ENCODE measurements around the gene SIN3A. TPM values are rescaled to one million over a fixed set of nuclear protein-coding genes. Genes with fewer than 3 reads are reported as not detected.
A peak's percentile ranks its signal among the peaks of the same experiment; 100 is the strongest.

SIN3A gene
- total RNA-seq, 1 experiment from 2014 or later = 24.9 TPM

GRCh38 chr15:75460646-75461045 is 9.2 kb upstream of the SIN3A start:
- Histone ChIP-seq H3K4me3 (ENCODE audit: low read length) (no peak overlapping the region), H3K36me3 (ENCODE audit: low read depth, low read length) (no peaks in the 10 kb centered on the region), H3F3A (ENCODE audit: low read length, unreplicated experiment) (no peaks in the 10 kb centered on the region), H3K9ac (ENCODE audit: low read length) (no peak overlapping the region), H3K4me2 (ENCODE audit: low read length) (no peak overlapping the region), H3K9me3 (ENCODE audit: low read length) (no peaks in the 10 kb centered on the region), H2AFZ (ENCODE audit: low read length) (no peak overlapping the region), H3K4me1 (ENCODE audit: insufficient read depth, low read length) (peaks cover 9% of the 10 kb centered on the region; the same call in 1 of the 2 replicates), H3K79me2 (ENCODE audit: low read length) (no peaks in the 10 kb centered on the region), H3K9me2 (replicated peaks; ENCODE audit: low read length) (no peaks in the 10 kb centered on the region), H3K27ac (ENCODE audit: low read length) (no peak overlapping the region), H4K20me1 (ENCODE audit: low read length) (no peaks in the 10 kb centered on the region), H3K27me3 (ENCODE audit: low read length) (no peaks in the 10 kb centered on the region)
- no peak for ATAC-seq
- BruUV-seq (replicated peaks) = no TSS peak
- ChIA-PET POLR2A (ENCODE audit: unreplicated experiment) (no interaction called here), CTCF (no interaction called here)
- no peak for DNase-seq
- intact Hi-C loops (cut with micrococcal nuclease) = no loop called here
- TF ChIP-seq EZH2 (IDR thresholded peaks at IDR 0.05; ENCODE audit: low read length, unreplicated experiment) (no peak), CTCF (conservative IDR thresholded peaks at IDR 0.05; ENCODE audit: low read depth, low read length) (no peak), EZH2phosphoT487 (IDR thresholded peaks at IDR 0.05; ENCODE audit: borderline replicate concordance, low read length) (no peak)

- TF ChIP-seq CTCF (conservative IDR thresholded peaks at IDR 0.05; ENCODE audit: low read depth, low read length) = no peak
- TF ChIP-seq EZH2phosphoT487 (IDR thresholded peaks at IDR 0.05; ENCODE audit: borderline replicate concordance, low read length) = no peak
- TF ChIP-seq EZH2 (IDR thresholded peaks at IDR 0.05; ENCODE audit: low read length, unreplicated experiment) = no peak
Observed at GRCh38 chr15:75459581-75459980, 8.1 kb upstream of the SIN3A start.

GRCh38 chr15:75456710-75457109 is 5.2 kb upstream of the SIN3A start:
- no peaks in the 10 kb centered on the region for H3K9me3 ChIP-seq (ENCODE audit: low read length)
- H3K79me2 ChIP-seq (ENCODE audit: low read length) = peaks cover 17% of the 10 kb centered on the region
- no peaks in the 10 kb centered on the region for H4K20me1 ChIP-seq (ENCODE audit: low read length)
- H3K4me2 ChIP-seq (ENCODE audit: low read length) = peak overlapping the region; percentile 95
- TF ChIP-seq EZH2phosphoT487 (IDR thresholded peaks at IDR 0.05; ENCODE audit: borderline replicate concordance, low read length) (no peak), CTCF (conservative IDR thresholded peaks at IDR 0.05; ENCODE audit: low read depth, low read length) (no peak), EZH2 (IDR thresholded peaks at IDR 0.05; ENCODE audit: low read length, unreplicated experiment) (no peak)
- H3K9ac ChIP-seq (ENCODE audit: low read length) = peak overlapping the region; percentile 77; the same call in 1 of the 2 replicates
- intact Hi-C loops (cut with micrococcal nuclease) = loop anchor here (2.0 kb wide), 1 partner anchor 122 kb away; the partner anchor contains the start of gene PTPN9
- ATAC-seq (no peak), DNase-seq (no peak)
- H2AFZ ChIP-seq (ENCODE audit: low read length) = no peak overlapping the region
- peaks cover 19% of the 10 kb centered on the region; the same call in 1 of the 2 replicates for H3K4me1 ChIP-seq (ENCODE audit: insufficient read depth, low read length)
- ChIA-PET CTCF (no interaction called here), POLR2A (ENCODE audit: unreplicated experiment) (interaction anchor here (1.0 kb wide), 1 partner anchor 89 kb away, joined by 3 read pairs; no protein-coding TSS in a partner anchor)
- H3K27ac ChIP-seq (ENCODE audit: low read length) = no peak overlapping the region
- H3K9me2 ChIP-seq (replicated peaks; ENCODE audit: low read length) = no peaks in the 10 kb centered on the region
- H3F3A ChIP-seq (ENCODE audit: low read length, unreplicated experiment) = no peaks in the 10 kb centered on the region
- H3K27me3 ChIP-seq (ENCODE audit: low read length) = no peaks in the 10 kb centered on the region
- no TSS peak for BruUV-seq (replicated peaks)
- no peaks in the 10 kb centered on the region for H3K36me3 ChIP-seq (ENCODE audit: low read depth, low read length)
- H3K4me3 ChIP-seq (ENCODE audit: low read length) = peak overlapping the region; percentile 86

More at GRCh38 chr15:75459581-75459980, 8.1 kb upstream of the SIN3A start:
- Histone ChIP-seq H3K36me3 (ENCODE audit: low read depth, low read length) (no peaks in the 10 kb centered on the region), H3K9me3 (ENCODE audit: low read length) (no peaks in the 10 kb centered on the region), H3F3A (ENCODE audit: low read length, unreplicated experiment) (no peaks in the 10 kb centered on the region), H3K9me2 (replicated peaks; ENCODE audit: low read length) (no peaks in the 10 kb centered on the region), H3K79me2 (ENCODE audit: low read length) (peaks cover 6% of the 10 kb centered on the region), H3K27ac (ENCODE audit: low read length) (no peak overlapping the region), H3K4me1 (ENCODE audit: insufficient read depth, low read length) (peaks cover 9% of the 10 kb centered on the region; the same call in 1 of the 2 replicates), H3K4me3 (ENCODE audit: low read length) (no peak overlapping the region), H3K4me2 (ENCODE audit: low read length) (no peak overlapping the region), H3K9ac (ENCODE audit: low read length) (no peak overlapping the region), H4K20me1 (ENCODE audit: low read length) (no peaks in the 10 kb centered on the region), H3K27me3 (ENCODE audit: low read length) (no peaks in the 10 kb centered on the region), H2AFZ (ENCODE audit: low read length) (no peak overlapping the region)
- intact Hi-C loops (cut with micrococcal nuclease) = no loop called here
- no TSS peak for BruUV-seq (replicated peaks)
- CTCF ChIA-PET = no interaction called here
- no peak for DNase-seq
- ATAC-seq = no peak
- POLR2A ChIA-PET (ENCODE audit: unreplicated experiment) = no interaction called here

Data from PC-3 (cell line).